ENCODE measurements around the gene FNDC3B.

GRCh38 chr3:172312711-172313110 is 273.3 kb downstream of the FNDC3B start:
- TF ChIP-seq EP300 (IDR thresholded peaks at IDR 0.05) (no peak), POLR2AphosphoS5 (IDR thresholded peaks at IDR 0.05) (no peak), CTCF (IDR thresholded peaks at IDR 0.05) (no peak)

All from suprapubic skin (tissue), 4 donors.